GM20000 (cell line): ENCODE data around the gene PSME3IP1.

Experiments used
- DNase-seq: peaks from one replicate; pipeline ENCODE4 v3.0.0; 2012; ENCODE audit warnings: low spot score
- CTCF ChIP-seq: IDR thresholded peaks from 2 replicates; pipeline ENCODE4 v1.5.1; 2012; ENCODE audit warnings: mild to moderate bottlenecking, control low read depth; ENCODE audit errors: extremely low read depth, missing control alignments

The PSME3IP1 gene

GRCh38 chr16:57186872-57187854 is 1.3 kb upstream of the PSME3IP1 start:
- peak; percentile 54 for DNase-seq
- no peak for TF ChIP-seq CTCF

DNA sequence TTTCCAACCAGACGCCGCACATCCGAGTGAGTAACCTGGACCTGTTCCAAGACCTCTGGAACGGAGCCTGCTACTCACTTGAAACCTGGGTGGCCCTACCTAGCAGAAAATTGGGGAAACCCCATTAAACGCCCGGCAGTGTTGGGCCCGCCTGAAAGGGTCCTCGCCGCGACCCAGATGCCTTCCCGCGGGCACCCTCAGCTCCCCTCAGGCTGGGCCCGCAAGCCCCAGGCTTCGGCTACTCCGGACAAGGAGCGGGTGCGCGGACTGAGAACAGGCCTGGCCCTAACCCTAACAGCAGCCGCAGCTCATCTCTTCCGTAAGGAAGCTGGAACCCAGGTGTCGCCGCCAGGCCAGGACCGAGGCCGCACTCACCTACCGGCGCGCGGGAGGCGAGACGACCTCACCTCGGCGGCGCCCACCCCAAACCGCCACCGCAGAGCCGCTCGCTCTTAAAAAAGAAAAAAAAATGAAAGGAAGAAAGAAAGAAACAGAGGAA is 344 bp downstream of the PSME3IP1 start:
- TF ChIP-seq CTCF = no peak
- peak; percentile 38 for DNase-seq

- no peak for DNase-seq
- TF ChIP-seq CTCF = no peak
Measured at GRCh38 chr16:57184887-57185445, 873 bp downstream of the PSME3IP1 start.

- DNase-seq = no peak
- TF ChIP-seq CTCF = no peak
Measured at GRCh38 chr16:57184113-57184512, 1.7 kb downstream of the PSME3IP1 start.

- no peak for TF ChIP-seq CTCF
- no peak for DNase-seq
Measured at GRCh38 chr16:57179215-57179828, 6.5 kb downstream of the PSME3IP1 start.

- TF ChIP-seq CTCF = no peak
- no peak for DNase-seq
Measured at GRCh38 chr16:57178793-57179212, 7.0 kb downstream of the PSME3IP1 start.

GRCh38 chr16:57178196-57178595 is 7.6 kb downstream of the PSME3IP1 start:
- TF ChIP-seq CTCF = no peak
- DNase-seq = no peak
